Kidney glomerular epithelial cell (primary cell): ENCODE data around the gene CORO2B.

ENCODE experiments used
- DNase-seq: peaks from one replicate; lab custom pipeline; 2025; lab: John Stamatoyannopoulos, UW

Gene CORO2B

GRCh38 chr15:68554721-68555678, 23.8 kb upstream of the CORO2B start:
- no peak for DNase-seq

GRCh38 chr15:68555679-68556037, 23.1 kb upstream of the CORO2B start:
- no peak for DNase-seq

GRCh38 chr15:68556139-68556990, 22.4 kb upstream of the CORO2B start:
- no peak for DNase-seq

DNA sequence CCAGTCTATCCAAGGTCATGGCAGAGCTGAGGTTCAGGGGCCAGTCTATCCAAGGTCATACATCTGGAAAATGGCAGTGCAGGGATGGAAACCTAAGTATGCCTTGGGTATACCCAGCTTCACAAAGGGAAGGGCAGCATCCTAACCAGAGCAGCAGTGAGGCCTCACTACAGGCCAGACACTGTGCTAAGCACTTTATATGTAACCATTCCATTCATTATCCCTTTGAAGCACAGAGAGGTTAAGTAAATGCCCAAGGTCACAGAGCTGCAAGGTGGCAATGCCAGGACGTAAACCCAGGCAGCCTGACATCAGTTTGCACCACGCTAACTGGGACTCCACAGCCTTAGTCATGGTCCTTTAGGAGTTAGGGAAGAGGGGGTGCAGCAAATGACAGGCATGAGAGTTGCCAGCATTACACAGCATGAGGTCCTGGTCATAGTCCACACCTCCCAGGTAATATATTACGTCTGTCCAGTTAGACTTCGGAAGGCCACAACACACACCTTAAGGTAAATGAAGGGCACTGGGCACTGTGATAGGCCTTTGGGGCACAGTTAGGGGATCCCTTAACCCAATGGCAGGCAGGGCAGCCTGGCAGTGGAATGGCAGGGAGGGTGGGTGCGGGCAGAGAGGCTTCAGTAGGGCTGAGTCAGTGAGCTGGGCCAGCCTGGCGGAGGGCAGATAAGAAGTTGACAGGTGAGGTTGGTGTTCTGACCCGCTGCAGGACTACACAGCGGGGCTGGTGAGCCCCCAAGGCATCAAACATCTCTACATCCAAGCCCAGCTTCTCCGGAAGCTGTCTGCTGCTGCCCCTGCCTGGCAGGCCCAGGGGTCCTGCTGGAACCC, 21.1 kb upstream of the CORO2B start:
- no peak for DNase-seq

- DNase-seq: peak; percentile 21
These were observed 20.2 kb upstream of the CORO2B start for GRCh38 chr15:68558318-68559305.

DNA sequence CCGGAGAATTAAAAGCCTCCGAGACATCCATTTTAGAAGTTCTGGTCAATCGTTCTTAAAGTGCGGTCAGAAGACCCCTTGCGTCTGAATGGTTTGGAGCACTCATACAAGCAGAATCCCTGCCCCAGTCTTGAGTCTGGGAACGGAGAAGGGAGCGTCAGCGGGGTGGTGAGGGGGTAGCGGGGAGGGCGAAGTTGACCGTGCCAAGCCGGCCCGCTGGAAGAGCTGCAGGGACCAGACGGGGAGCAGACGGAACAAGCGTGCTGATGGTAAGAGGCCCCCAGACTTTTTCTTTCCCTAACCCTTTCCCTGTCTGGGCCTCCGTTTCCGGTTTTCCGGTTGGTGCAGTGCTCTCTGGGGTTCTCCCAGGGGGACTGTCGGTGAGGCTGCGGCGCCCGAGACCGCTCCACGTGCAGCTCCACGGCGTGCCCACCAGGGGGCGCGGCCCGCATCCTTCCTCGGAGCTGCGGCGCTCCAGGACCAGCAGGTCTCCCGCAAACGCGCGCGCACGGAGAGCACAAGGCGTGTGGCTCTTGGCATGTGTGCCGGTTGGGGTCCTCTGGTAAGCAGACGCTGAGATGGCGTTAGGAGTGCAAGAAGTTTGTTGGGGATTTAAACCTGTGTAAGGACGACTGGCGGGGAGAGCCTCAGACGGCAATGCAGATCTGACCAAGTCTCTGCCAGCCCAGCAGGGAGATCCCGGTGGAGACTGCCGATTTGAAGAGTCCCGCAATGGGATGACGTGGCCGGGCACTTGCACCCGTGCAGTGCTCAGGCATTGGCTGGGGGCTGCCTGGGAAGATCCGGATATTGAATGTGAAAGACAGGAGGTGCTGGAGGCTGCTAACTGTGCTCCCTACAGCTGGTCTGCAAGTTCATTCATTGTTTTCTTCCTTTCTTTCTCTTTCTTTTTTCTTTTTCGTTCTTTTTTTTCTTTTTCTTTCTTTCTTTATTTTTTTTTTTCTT, 19.2 kb upstream of the CORO2B start:
- peak; percentile 49 for DNase-seq

GRCh38 chr15:68560501-68561113, 18.2 kb upstream of the CORO2B start:
- DNase-seq: no peak

GRCh38 chr15:68561171-68561900, 17.5 kb upstream of the CORO2B start:
- DNase-seq: no peak

DNA sequence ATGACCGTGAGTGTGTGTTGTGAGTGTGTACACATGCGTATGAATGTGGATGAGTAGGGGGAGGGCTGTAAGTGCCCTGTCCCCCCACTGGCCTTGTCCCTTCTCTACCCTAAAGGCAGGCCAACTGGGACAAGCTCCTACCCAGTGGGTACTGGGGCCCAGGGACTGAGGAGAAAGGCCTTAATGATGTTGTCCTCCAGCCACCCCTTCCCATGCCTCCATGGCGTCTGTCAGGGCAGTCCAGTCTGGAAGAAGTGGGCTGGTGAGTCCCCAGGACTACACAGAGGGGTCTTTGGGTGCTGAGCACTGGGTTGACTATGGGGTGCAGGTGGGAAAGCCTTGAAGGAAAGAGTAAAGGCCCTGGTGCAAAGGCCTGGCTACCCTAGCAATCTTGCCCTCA, 16.9 kb upstream of the CORO2B start:
- DNase-seq: no peak

- DNase-seq: no peak
These were observed 14.6 kb upstream of the CORO2B start for GRCh38 chr15:68564173-68564572.

DNA sequence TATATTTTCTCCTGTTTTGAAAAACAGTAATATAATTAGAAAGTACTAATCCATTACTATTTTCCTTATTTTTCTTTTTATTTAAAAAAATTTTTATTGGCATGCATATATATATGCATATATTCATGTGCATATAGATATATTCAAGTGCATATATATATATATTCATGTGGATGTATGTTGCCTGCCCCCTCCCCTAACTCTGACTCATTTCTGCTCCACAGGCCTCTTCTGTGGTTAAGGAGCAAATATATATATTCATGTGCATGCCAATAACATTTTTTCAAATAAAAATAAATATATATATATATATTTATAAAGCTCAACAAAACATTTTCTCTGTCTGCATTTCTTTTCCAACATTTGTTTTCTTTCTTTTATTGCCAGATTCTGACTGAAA, 13.6 kb upstream of the CORO2B start:
- DNase-seq: no peak

GRCh38 chr15:68565726-68566125, 13.1 kb upstream of the CORO2B start:
- DNase-seq: no peak

GRCh38 chr15:68566377-68566954, 12.3 kb upstream of the CORO2B start:
- no peak for DNase-seq

- DNase-seq: no peak
These were observed 11.4 kb upstream of the CORO2B start for GRCh38 chr15:68567345-68567744.

DNA sequence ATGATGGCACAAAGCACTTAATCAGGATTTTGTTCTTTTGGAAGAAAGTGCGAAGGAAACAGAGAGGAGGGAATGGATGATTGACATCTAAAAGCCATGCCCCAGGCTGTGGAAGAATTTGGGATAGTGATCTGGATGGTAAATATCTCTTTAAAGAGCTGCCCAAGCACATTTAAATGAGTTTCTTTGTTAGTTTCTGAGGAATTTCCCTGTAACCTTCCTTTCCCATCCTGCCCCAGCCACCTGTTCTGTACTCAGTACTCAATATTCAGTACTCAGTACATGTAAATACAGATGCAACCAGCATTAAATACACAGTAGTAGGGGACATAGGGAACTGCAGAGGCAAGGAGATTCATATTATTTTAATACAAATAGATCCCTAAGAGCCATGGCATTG, 7.8 kb upstream of the CORO2B start:
- DNase-seq: no peak

GRCh38 chr15:68571582-68571981, 7.2 kb upstream of the CORO2B start:
- no peak for DNase-seq

GRCh38 chr15:68572309-68572708, 6.5 kb upstream of the CORO2B start:
- no peak for DNase-seq

DNA sequence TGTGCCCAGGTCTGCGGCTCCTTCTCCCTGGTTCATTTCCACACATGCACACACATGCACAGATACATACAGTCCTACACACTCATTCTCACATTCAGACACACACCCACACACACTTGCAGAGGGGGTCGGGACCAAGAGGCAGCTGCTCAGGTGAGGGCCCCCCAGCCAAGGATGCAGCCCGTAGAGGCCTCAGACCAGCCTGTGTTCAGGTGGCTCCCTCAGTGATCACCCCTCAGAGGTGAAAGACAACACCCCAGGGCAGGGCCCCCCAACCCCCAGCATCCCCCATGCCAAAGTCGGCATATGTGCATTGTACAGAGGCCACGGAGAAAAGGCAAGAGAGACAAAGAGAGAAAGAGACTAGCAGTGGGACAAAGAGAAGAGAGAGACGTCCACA, 5.9 kb upstream of the CORO2B start:
- no peak for DNase-seq
